Dermis microvascular lymphatic vessel endothelial cell (primary cell): Measurements from ENCODE around the gene ARRB2. TPM values are rescaled to one million over a fixed set of nuclear protein-coding genes. Genes with fewer than 3 reads are reported as not detected.
A peak's percentile ranks its signal among the peaks of the same experiment; 100 is the strongest.
"Not testable (repeated sequence)": the region's sequence is repeated elsewhere in the genome, so short reads cannot be mapped to it uniquely, and the experiment has no call there.

Experiments used
- DNase-seq, 2 donors: peaks; one replicate each; pipeline versions ENCODE4 v3.0.0 to v3.0.0-alpha.2; 2010; ENCODE audit warnings: low read depth in 2 of 2
- total RNA-seq: library from RNA; depleted of rRNA; stranded (reverse); fragments of >200 nt; gene quantifications from 2 replicates; pipeline ENCODE4 v1.2.1, GENCODE V29; 2014

Gene ARRB2
- total RNA-seq, result 8.2 and 8.5 TPM in 2 replicates

GRCh38 chr17:4709794-4710692 is at the start of gene ARRB2:
Gene ARRB2 (plus strand): TSS chr17:4710632. CDS start chr17:4710722, 90 bp downstream.
- DNase-seq, result peak; percentile 94 to 99

GRCh38 chr17:4663711-4664110 is 46.7 kb upstream of the ARRB2 start:
- DNase-seq, result no peak

GRCh38 chr17:4664230-4664629 is 46.2 kb upstream of the ARRB2 start:
- no peak for DNase-seq

GRCh38 chr17:4665027-4665426 is 45.4 kb upstream of the ARRB2 start:
- no peak for DNase-seq

- DNase-seq, result no peak
Measured at GRCh38 chr17:4666296-4666695, 44.1 kb upstream of the ARRB2 start.

DNA sequence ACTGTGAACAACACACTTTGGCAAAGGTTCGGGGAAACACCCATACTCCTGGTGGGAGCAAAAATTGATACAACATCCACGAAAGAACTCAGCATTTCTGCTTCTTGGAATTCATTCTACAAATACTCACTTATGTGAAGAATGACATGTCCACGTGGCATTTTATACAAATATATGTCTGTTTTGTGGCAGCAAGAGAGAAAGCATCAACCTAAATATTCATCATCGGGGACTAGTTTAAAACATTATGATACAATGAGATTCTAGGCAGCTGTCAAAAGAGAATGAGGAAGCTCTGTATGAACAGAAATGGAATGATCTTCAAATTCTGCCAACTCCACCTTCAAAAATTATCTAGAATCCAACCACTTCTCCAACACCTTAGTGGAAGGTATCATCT is 43.3 kb upstream of the ARRB2 start:
- DNase-seq, result no peak

GRCh38 chr17:4672055-4672630 is 38.3 kb upstream of the ARRB2 start:
- no peak for DNase-seq

DNA sequence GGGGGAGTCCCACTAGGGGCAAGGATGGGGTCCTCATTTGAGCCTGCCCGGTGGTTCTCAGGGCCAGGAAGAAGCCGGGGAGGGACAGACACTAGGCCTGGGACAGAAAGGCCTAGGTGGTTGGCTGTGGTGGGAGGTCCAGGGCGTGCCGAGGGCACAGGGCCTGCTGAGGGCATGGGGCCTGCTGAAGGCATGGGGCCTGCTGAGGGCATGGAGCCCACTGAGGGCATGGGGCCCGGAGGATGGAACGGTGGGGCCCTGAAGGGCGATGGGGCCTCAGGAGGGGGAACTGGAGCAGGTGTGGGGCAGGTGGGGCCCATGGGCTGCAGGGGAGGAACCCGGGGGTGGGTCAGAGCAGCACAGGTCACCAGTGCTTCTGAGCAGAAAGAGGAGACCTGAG is 37.7 kb upstream of the ARRB2 start:
- no peak for DNase-seq

GRCh38 chr17:4673169-4673568 is 37.3 kb upstream of the ARRB2 start:
- no peak for DNase-seq

- no peak for DNase-seq
Measured at GRCh38 chr17:4673986-4674684, 36.3 kb upstream of the ARRB2 start.

GRCh38 chr17:4674685-4674998 is 35.8 kb upstream of the ARRB2 start:
- no peak for DNase-seq

DNA sequence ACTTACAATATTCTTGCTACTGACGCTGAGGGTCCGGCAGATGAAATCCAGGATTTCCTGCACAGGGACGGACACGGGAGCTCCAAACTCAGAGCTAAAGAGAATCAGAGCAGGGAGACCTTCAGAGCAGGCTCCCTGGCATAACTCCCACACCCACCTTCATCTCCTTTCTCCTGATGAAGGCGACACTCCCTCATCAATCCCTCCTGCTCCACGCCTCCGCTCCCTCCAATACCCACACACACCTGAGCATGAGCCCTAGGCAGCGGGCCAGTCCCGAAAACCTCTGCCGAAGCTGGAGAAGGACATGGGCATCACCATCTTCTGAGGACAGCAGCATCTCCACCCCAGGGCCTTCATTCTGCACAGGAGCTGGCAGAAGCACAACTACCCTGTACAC is 34.6 kb upstream of the ARRB2 start:
- DNase-seq, result no peak

- DNase-seq, result no peak
Measured at GRCh38 chr17:4676791-4677190, 33.6 kb upstream of the ARRB2 start.

- DNase-seq, result peak in 1 of 2 donors; percentile 65
Measured at GRCh38 chr17:4678448-4679026, 31.9 kb upstream of the ARRB2 start.

GRCh38 chr17:4679658-4680057 is 30.8 kb upstream of the ARRB2 start:
- peak in 1 of 2 donors; percentile 52 for DNase-seq

- not testable (repeated sequence) for DNase-seq
Measured at GRCh38 chr17:4683739-4684138, 26.7 kb upstream of the ARRB2 start.

- not testable (repeated sequence) for DNase-seq
Measured at GRCh38 chr17:4689872-4690271, 20.6 kb upstream of the ARRB2 start.

DNA sequence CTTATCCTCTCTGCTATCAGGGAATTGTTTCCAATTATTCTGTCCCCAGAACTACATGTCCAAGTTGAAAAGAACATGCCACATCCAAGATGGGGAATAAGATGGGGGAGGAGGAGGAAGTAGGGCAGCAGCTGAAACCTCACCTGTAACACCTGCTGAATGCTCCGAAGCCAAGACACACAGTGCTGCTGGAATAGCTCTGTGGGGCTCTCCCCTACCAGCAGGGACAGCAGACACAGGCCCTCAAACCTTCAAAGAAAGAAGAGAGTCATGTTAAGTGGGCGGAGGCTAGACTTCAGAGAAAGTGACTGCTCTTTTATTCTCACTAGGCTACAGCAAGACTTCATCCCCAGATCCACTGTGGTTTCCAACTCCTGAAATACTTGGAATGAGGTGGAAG is 19.7 kb upstream of the ARRB2 start:
- no peak for DNase-seq

DNA sequence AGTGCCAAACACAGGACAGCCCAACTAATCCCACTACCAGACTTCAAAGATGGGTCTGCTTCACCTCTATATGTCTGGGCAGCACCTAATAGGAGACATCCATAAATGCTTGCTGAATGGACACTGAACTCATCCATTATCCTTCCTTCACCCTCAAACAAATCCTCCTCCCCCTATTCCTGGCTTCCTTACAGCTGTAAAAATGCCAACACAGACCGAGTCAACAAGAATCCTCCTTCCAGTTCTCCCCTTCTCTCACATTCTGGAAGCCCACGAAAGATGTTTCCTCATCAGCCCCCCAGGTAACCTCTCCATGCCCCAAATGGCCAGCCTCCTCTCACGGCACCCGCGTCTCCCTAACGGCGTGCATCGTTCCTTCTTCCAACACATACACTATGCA is 18.7 kb upstream of the ARRB2 start:
- no peak for DNase-seq

GRCh38 chr17:4693416-4693815 is 17.0 kb upstream of the ARRB2 start:
- DNase-seq, result no peak

GRCh38 chr17:4696437-4696805 is 14.0 kb upstream of the ARRB2 start:
- no peak for DNase-seq

- not testable (repeated sequence) for DNase-seq
Measured at GRCh38 chr17:4699401-4700056, 10.9 kb upstream of the ARRB2 start.
